ENCODE measurements around the gene ROBO1.

Gene ROBO1

DNA sequence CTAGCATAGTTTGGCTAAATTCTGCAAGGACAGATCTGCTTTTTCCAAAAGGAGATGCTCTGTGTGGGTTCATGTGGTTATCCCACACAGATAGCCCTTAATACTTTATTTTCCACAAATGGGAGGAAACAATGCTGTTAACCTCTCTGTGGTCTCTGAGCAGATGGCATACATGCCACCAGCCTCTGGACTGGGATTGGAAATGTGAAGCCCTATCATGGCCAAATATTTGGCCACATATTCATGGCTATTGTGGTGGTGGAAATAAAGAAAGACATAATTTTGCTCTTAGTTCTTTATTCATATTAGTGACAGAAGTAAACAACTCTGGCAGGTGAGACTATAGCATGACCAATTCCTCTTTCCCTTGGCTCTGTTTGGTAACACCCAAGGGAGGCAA, 726.2 kb downstream of the ROBO1 start:
- DNase-seq, result no peak

DNA sequence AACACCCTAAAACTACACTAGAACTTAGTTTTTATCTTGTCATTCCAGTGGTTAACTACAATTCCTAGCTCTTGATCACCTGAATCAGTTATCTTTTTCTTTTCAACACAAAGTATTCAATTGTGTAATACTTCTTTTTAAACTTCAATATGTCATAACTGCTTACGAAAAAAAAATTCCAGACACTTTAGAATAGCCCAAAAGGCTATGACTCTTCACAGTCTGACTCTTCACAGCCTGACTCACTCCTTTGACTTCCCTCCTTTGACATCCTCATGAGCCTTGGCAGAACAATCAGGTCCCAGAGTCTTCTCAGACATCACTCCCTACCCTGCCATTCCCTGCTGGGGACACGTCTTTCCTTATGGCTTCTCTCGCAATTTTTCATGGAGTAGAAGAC, 727.1 kb downstream of the ROBO1 start:
- no peak for DNase-seq

DNA sequence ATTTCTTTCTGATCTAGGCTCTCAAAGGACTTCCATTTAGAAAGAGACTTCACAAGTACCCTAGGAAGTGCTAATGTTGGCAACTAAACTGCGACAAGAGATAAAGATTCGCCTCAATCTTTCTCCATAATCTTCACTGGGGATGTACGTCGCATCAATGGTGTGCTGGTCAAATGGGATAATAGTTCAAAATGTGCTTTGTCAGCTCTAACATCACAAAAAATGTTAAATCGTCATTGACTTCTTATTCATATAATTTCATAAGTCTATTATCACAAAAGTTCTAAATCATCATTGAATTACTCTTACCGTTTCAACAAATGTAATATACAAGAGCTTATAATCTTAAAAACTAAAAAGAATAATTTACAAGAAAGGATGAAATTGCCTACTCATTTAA, 727.7 kb downstream of the ROBO1 start:
- no peak for DNase-seq

DNA sequence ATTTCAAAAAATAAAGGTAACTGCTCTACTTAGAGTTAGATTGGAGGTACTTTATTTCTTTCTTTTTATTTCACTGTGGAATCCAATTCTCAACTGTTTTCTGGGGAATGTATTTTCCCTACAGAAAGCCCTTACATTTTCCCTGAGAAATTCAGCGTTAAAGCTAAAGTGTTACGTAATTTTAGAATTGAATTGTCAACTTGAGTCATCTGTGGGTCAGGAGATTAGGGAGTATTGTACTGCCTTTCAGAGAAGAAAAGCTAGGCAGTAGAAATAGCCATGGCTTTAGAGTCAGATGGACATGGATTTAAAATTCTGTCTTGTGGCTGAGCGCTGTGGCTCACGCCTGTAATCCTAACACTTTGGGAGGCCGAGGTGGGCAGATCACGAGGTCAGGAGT, 728.6 kb downstream of the ROBO1 start:
- DNase-seq, result no peak

DNA sequence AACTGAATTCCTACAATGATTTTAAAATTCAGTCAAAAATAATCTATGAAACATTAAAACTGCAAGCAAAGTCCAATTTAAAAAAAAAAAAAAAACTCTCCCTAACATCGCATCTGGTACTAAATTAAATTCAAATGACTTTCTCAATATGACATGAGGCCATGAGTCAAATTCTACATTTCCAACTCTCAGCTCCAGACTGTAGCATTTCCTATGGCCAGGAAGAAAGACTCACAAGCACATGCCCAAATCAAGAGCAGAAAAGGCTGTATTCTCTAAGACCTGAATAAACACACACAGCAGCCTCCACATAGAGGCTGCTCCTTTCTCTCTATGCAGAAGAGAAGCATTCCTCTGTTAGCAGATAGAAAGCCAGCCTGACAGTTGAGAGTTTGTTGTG, 729.2 kb downstream of the ROBO1 start:
- no peak for DNase-seq

DNA sequence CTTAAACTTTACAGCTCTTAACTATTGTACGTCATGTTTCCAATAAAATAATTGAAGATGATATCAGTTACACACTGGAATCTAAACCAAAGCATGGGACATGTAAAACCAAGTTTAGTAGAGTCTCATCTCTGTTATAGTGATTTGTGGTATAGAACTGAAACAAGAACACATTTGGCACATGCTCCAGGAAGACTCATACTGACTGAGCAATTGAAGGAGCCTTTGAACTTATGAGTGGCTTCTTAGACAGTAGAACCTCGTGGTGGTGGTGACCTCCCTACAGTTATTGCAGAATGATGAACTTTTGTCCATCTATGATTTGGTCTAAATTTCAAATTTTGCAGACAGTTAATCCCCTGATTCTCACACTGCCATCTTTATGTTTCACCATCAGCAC, 729.7 kb downstream of the ROBO1 start:
- DNase-seq, result no peak

DNA sequence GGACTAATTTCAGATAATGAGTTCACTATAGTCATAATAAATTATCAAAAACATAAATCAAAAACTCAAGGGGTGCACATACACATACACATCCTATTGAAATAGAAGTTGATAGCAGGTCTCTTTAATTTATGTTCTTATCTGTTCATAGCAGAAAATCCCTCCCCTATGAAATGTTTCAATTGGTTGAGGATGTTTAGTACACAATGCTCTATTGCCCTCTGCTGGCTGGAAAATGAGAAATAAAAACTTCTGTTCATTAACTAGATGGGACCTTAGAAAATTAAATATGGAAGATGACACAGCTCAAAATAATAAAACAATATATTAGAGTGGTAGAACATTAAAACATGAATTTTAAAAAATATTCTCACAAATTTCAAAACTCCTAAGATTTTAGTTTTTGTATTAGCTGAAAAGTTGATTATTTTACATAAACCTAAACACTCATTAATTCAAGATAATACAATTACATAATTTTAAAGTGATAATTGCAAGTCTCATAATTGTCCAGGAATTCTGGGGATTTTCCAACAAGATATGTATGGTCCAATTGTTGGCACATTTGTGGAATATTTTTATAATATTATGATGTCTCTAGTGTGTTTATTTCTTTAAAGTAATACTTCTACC, 735.0 kb downstream of the ROBO1 start:
- DNase-seq, result peak in 1 of 2 experiments; percentile 32

DNA sequence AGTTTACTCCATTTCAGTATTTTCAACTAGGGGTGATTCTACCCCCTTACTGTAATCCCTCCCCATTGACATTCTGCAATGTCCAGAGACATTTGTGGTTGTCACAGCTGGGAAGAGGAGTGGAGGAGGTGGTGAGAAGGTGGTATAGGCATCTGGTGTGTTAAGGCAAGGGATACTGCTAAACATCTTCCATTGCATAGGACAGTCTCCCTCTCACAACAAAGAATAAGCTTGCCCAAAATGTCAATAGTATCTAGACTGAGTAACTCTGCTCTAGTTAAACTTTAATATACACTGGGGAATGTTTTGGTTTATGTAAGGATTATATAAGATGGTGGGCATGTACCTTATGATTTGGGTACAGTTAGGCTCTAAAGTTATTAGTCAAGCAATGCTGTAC, 737.6 kb downstream of the ROBO1 start:
- no peak for DNase-seq

DNA sequence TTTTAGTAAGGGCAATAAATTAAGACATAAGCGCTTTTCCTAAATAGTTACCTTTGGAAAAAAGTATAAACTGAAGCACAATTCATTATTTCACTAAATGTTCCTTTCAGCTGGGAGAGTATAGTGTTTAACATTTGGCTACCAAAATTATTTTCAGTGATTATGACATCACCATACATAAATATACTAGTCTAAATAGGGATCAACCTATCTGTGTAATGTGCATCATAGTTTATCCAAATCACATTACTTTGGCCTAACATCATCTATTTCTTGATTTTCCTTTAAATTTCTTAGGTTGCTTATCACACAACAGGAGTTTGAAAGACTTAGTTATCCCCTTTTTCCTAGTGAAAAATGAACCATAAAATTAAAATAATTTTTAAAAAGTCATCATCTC, 738.9 kb downstream of the ROBO1 start:
- no peak for DNase-seq

DNA sequence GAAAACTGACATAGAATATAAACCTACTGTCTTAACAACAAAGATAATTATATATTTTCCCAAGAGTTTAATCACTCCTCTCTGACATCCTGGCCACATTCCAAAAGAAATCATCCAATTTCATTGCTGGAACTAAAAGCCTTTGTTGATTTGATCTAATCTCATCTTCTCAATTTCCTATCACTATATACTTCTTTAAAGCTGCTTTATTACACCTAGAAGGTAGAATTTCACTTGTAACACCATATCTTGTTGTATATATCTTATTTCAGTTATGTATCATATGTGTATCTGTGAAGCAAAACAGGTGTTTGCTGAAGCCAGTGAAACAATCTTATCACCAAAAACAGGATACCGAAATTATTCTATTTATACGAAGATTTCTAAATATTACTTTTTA, 740.2 kb downstream of the ROBO1 start:
- DNase-seq, result no peak

DNA sequence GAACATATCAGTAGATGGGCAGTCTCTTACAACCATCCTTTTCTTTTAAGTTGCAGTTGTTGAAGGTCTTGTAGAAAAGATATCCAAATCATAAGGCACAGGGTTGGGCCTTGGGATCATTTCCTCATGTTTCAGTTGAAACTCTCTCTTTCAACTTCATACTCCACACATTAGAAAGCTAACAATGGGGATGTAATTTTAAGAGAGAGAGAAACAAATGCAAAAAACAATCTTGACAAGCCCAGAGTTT, 747.9 kb downstream of the ROBO1 start:
- no peak for DNase-seq

DNA sequence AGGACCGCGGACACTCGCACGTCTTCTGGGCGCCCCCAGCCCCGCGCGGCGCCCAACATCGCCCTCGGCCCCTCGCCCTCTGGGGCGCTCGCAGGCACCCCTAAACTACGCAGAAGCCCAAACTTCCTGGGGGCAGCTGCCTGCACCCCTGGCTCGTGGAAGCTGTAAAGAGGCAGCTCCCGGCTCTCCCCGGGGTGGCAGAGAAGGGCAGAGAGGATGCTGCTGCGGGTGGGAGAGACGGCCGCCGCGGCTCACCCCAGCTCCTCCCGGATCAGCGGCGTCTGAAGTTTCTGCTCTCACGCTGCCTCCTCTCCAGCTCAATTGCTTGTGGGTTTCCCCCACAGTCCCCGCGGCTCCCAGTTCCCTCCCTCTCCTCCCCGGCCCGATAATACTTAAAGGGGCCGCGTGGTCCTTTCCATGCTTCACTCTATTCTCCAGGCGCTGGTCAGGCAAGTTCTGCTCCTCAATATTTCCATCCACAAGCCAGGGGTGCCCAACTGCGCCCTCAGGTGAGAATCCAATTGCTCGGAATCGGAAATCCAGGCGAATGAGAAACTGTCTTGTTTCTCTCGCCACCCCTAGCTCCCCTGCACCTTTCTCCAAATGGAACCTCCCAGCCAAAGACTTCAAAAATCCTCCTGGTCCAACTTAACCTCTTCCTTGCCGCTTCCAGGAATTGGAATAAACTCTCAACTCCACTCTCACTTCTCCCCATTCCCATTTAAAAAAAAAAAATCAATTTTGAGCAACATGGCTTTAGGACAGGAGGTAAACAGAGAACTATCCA, 748.5 kb downstream of the ROBO1 start:
- peak; percentile 67 to 71 for DNase-seq

DNA sequence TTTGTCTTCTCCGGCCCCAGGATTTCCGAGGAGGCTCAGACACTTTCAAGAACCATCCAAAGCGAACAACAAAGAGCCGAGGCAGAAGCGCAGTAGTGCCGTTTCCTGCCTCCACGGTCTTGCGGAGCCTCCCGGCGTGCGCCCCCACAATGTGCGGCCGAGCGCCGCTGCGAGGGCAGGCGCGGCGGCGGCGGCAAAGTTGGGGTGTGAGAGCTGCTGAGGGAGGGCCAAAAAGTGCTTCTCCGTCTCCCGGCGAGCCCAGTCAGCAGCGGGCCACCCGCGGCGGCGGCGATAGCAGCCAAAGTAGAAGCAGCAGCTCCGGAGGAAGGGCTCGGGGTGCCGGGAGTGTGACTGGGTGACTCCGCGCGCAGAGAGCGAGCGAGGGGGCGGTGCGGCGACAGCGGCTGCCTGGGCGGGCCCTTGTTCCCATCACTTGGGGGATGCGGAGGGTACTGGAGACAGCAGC, 749.1 kb downstream of the ROBO1 start:
- DNase-seq, result peak; percentile 4 to 8

DNA sequence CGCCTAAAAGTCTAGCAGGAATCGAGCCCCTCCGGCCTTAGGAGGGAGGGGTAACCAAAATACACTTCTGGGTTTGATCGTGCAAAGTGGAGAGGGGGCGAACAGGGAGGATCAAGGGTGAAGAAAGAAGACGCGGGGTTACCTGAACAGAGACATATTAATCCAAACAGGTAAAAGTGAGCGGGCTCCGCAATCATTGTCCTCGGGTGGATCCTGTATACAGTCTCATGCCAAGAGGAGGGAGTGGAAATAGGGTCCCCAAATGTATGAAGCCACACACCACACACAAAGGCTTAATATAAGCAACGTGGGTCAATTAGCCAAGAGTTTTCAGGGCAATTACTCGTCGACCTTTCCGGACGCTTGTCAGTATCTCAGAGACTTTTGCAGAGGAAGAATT, 749.5 kb downstream of the ROBO1 start:
- DNase-seq, result no peak

DNA sequence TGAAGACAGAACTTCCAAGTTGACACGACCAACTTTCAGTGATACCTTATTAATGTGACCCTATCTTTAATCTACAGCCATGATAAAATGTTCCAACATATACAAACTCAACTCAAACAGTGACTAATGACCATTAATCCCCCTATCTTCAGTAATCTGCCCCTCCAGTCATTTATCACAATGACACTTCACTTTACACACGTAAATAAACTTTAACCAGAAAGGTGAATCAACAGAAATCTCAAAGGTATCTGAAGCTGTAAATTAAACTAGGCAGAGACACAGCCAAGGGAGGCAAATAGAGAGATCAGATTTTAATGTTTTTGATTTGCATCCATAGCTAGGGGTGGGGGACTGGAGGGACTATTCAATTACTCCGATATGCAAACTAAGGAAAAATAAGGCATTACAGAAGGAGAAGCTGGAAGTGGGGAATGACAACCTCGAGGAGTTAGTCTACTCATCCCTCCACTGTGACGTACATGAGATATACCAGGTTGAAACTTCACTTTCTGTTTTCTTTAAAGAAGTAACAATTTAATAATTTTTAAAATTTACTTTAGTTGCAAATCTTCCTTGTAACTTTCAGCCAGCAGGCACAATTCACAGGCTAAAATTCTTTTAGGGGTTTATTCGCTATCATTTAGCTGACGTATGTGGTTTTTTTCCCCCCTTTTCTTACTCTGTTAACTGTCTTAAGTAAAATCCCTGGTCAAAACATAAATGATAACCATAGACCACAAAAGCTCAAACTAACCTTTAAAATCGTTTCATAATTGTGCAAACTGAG, 751.0 kb downstream of the ROBO1 start:
- DNase-seq, result no peak

DNA sequence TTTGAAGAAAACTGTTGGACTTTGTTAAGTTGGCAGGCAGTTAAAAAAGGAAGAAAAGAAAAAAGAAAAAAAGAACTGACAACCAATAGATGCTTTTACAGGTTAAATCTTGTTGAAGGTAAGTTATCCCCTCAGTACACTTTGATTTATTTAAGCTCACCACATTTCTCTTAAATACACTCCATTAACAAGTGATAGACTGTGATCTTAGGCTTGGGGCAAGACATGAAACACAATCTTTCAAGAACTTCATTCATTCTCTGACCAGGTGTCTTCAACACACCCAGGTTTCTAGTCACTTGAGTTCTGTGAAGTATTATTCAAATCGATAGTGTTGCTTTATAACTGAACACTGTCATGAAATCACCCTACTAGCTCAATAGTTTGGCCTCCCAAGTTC, 751.9 kb downstream of the ROBO1 start:
- no peak for DNase-seq

DNA sequence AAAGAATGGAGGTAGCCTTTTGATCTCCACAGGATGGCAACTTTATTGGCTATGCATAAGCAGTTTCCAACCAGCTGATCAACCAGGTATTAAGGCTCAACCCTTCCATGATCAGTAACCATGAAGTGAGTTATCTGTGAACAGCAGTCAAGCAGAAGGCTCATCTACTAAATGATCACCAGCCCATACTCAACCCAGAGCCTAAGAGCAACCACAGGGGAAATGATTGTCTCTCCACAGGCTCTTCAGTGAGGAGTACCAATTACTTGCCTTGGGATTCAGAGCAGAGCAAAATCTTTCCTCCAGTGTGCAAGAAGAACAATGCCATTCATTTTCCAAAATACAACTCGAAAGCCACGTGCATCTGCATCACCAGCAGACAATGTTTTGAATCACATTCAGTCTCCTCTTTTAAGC, 754.8 kb downstream of the ROBO1 start:
- peak; percentile 27 to 42 for DNase-seq

DNA sequence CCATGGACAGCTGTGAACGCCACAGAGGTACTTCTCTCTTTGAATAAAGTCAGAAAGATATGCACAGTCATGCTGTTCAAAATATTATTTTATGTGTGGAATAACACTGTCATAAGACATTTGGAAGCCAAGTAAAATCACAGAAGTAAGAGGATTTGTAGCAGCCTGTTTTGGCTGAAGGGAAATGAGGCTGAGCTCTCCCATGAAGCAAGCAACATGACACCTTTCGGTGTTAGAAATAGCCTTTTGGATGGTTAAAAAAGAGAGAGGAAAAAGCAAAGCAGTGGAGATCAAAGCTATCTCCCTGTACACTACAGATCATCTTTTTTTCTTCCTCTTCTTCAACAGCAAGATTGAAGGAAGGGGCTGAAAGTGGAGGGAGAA, 755.3 kb downstream of the ROBO1 start:
- DNase-seq, result no peak

DNA sequence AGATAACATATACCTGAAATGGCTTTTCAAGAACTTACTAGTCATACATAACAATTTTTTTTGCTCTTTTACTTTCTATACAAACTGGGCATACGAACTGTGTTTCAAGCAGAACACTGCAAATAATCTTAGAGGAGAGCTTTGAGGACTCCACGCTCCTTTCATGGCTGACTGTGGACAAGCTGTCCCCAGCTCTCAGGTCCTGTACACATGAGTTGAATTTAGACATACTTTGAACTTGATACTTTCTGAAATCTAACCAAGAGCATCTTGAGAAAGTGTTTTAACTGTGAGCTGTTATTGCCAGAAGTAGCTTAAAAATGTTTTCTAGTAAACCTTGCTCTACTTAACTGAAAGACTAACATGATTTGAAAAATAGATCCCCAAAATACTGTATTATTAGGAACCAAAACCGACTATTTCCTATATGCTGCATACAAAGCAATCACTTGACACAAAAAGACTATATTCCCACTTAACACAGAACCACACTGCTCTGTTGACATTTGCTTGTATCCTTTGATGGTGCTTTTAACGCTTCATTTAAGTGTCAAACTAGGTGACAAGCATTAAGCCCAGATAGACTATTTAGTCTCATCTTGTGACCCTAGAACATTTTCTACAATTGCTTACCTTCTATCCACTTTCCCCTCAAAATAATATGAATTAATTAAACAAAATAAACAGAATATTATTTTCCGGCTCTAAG, 755.8 kb downstream of the ROBO1 start:
- no peak for DNase-seq

DNA sequence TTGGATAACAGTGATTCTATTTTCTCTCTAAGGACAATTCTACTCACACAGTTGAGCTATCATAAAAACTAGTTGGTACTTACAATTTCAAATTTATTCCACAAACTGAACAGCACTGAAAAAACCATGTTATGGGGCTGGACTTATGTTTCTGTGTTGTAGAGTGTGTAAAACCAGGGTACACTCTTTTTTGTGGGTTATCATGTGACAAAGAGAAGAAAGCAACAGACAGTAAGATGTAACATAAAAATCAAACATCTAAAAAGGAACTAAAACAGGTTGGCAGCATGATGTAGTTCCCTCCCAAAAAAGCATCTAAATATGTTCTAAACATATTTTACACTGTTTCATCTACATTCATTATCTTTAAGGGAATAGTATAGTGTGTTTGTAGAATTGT, 757.9 kb downstream of the ROBO1 start:
- no peak for DNase-seq

DNA sequence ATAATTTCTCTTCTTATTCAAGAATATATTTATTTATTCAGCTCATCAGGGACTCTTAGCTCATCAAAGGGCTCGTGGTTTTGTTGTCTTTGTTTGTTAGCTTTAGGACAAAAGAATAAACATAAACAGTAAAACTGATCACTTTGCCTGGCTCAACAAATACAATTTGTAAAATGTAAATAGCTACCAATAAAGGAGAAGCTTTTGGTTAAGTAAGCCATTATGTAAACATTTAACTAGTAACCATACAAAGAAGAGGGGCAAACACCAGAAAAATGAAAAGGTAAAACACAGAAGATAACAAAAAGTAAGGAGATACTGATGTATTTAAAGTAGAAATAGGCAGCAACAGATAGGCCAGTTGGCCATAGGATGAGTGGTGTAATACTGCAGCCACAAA, 761.7 kb downstream of the ROBO1 start:
- DNase-seq, result no peak

DNA sequence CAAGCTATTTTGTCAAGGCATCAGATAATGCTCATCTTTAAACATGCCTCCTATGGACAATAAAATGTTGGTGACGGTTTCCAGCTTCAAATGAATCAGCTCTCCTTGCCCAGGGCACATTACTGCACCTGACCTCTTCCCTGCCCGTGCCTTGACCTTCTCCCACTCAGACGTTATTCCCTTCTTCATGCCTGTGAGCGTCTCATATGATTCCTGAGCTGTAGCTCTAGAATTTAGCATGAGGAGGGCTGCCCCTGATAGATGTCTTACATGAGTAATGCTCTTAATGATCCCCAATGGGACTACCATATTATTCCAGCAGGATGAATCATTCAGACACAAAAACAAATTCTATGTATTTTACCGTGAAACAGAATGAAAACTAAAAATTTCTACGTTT, 762.7 kb downstream of the ROBO1 start:
- DNase-seq, result no peak

DNA sequence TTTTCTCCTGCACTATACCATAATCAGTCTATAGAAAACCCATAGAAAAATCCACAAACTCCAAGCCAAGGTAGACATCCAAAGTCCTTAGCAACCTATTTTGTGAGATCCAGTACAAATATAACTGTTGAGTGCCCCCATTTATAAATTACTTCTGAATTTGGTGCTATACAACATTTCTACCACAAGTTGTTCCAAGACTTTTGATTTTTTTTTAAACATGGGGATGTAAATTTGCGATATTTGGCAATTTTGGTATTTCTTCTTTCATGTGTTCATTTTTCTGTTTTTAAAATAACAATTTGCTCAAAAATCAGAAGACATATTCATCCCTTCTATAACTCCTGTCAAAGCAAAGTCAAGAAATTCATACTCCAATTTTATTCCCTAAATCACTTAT, 763.8 kb downstream of the ROBO1 start:
- DNase-seq, result no peak

Measured in NCI-H187 (cell line).